H9 (cell line): ENCODE measurements around the gene YBEY. TPM values are rescaled to one million over a fixed set of nuclear protein-coding genes. Genes with fewer than 3 reads are reported as not detected.

Experiments
- DNase-seq: peaks from one replicate; pipeline ENCODE4 v3.0.0-alpha.2; 2017
- H2AFZ ChIP-seq: one replicate; pipeline ENCODE4 v1.6.1; 2013; ENCODE audit warnings: mild to moderate bottlenecking, low read length, control low read depth, moderate library complexity
- H2AK5ac ChIP-seq: 2 replicates; pipeline ENCODE4 v1.6.1; 2013; ENCODE audit warnings: low read length, control low read depth, mixed read lengths; ENCODE audit not compliant: insufficient read length
- H2BK120ac ChIP-seq: one replicate; pipeline ENCODE4 v1.6.1; 2013; ENCODE audit warnings: low read depth, mild to moderate bottlenecking, low read length, control low read depth, inconsistent platforms; ENCODE audit not compliant: poor library complexity, severe bottlenecking
- H2BK12ac ChIP-seq: 2 replicates; pipeline ENCODE4 v1.6.1; 2013; ENCODE audit warnings: low read length, control low read depth, mixed read lengths, low read depth; ENCODE audit not compliant: insufficient read length
- H2BK15ac ChIP-seq: 2 replicates; pipeline ENCODE4 v1.6.1; 2013; ENCODE audit warnings: low read depth, low read length, control low read depth
- H2BK20ac ChIP-seq: one replicate; pipeline ENCODE4 v1.6.1; 2013; ENCODE audit warnings: low read depth, mild to moderate bottlenecking, low read length, control low read depth, inconsistent platforms; ENCODE audit not compliant: poor library complexity, severe bottlenecking
- H2BK5ac ChIP-seq: 2 replicates; pipeline ENCODE4 v1.6.1; 2013; ENCODE audit warnings: low read length, control low read depth, mixed read lengths; ENCODE audit not compliant: insufficient read length
- H3K14ac ChIP-seq: 2 replicates; pipeline ENCODE4 v1.6.1; 2013; ENCODE audit warnings: low read length, control low read depth; ENCODE audit not compliant: insufficient read depth
- H3K18ac ChIP-seq: 2 replicates; pipeline ENCODE4 v1.6.1; 2013; ENCODE audit warnings: low read depth, mild to moderate bottlenecking, mixed read lengths, low read length, control low read depth; ENCODE audit not compliant: insufficient read length
- H3K23ac ChIP-seq: 2 replicates; pipeline ENCODE4 v1.6.1; 2013; ENCODE audit warnings: low read length, control low read depth, mixed read lengths, low read depth; ENCODE audit not compliant: insufficient read length
- H3K23me2 ChIP-seq: 2 replicates; pipeline ENCODE4 v1.6.1; 2013; ENCODE audit warnings: low read depth, mild to moderate bottlenecking, mixed read lengths, low read length, control low read depth; ENCODE audit not compliant: insufficient read length, poor library complexity, severe bottlenecking
- H3K27ac ChIP-seq: 2 replicates; pipeline ENCODE4 v1.5.1; 2013; ENCODE audit warnings: low read length, control low read depth, mixed read lengths, low read depth; ENCODE audit not compliant: insufficient read length
- H3K27me3 ChIP-seq: 2 replicates; pipeline ENCODE4 v1.6.1; 2013; ENCODE audit warnings: low read length, control low read depth, inconsistent platforms; ENCODE audit not compliant: insufficient read depth
- H3K4ac ChIP-seq: 2 replicates; pipeline ENCODE4 v1.6.1; 2013; ENCODE audit warnings: low read depth, mild to moderate bottlenecking, control low read depth, inconsistent platforms, low read length, moderate library complexity
- H3K4me1 ChIP-seq: 2 replicates; pipeline ENCODE4 v1.6.1; 2013; ENCODE audit warnings: low read length, control low read depth, inconsistent platforms; ENCODE audit not compliant: insufficient read depth
- H3K4me2 ChIP-seq: 2 replicates; pipeline ENCODE4 v1.6.1; 2013; ENCODE audit warnings: low read length, control low read depth, mixed read lengths; ENCODE audit not compliant: insufficient read length, insufficient read depth
- H3K56ac ChIP-seq: 2 replicates; pipeline ENCODE4 v1.6.1; 2013; ENCODE audit warnings: low read depth, mild to moderate bottlenecking, mixed read lengths, low read length, control low read depth; ENCODE audit not compliant: insufficient read length
- H3K79me1 ChIP-seq: 2 replicates; pipeline ENCODE4 v1.6.1; 2013; ENCODE audit warnings: low read depth, mild to moderate bottlenecking, moderate library complexity, low read length, control low read depth, inconsistent platforms; ENCODE audit not compliant: insufficient read depth, poor library complexity, severe bottlenecking
- H3K79me2 ChIP-seq: 2 replicates; pipeline ENCODE4 v1.6.1; 2013; ENCODE audit warnings: low read length, control low read depth, inconsistent platforms; ENCODE audit not compliant: insufficient read depth
- H3K9ac ChIP-seq: 2 replicates; pipeline ENCODE4 v1.6.1; 2013; ENCODE audit warnings: low read length, control low read depth, mixed read lengths; ENCODE audit not compliant: insufficient read length; ENCODE audit errors: extremely low read depth
- H3K9me3 ChIP-seq: one replicate; pipeline ENCODE4 v1.6.1; 2013; ENCODE audit warnings: low read depth, low read length, inconsistent platforms; ENCODE audit not compliant: control insufficient read depth
- H3T11ph ChIP-seq: one replicate; pipeline ENCODE4 v1.6.1; 2013; ENCODE audit warnings: mild to moderate bottlenecking, low read length, control low read depth, inconsistent platforms
- H4K20me1 ChIP-seq: one replicate; pipeline ENCODE4 v1.6.1; 2013; ENCODE audit not compliant: control insufficient read depth, insufficient read length, insufficient read depth
- H4K5ac ChIP-seq: 2 replicates; pipeline ENCODE4 v1.6.1; 2013; ENCODE audit warnings: low read depth, mild to moderate bottlenecking, mixed read lengths, low read length, control low read depth; ENCODE audit not compliant: insufficient read length
- H4K8ac ChIP-seq: replicated peaks from 2 replicates; pipeline ENCODE4 v1.6.1; 2013; ENCODE audit warnings: low read length, control low read depth, mixed read lengths, low read depth; ENCODE audit not compliant: insufficient read length
- H4K91ac ChIP-seq: 2 replicates; pipeline ENCODE4 v1.6.1; 2013; ENCODE audit warnings: low read depth, mild to moderate bottlenecking, moderate library complexity, mixed read lengths, low read length, control low read depth; ENCODE audit not compliant: insufficient read length
- H3K27ac Mint-ChIP-seq, 3 experiments: 2 replicates in 2 of 3; 3 replicates in 1 of 3; pipeline ENCODE4 v1.8.0; 2020 to 2021; ENCODE audit warnings: mixed read lengths in 3 of 3, mild to moderate bottlenecking in 1 of 3, moderate library complexity in 1 of 3
- H3K27me3 Mint-ChIP-seq: 2 replicates; pipeline ENCODE4 v1.8.0; 2021; ENCODE audit warnings: low read depth, mild to moderate bottlenecking, moderate library complexity, mixed read lengths
- H3K36me3 Mint-ChIP-seq, 3 experiments: 2 replicates in 2 of 3; 3 replicates in 1 of 3; pipeline ENCODE4 v1.8.0; 2020 to 2021; ENCODE audit warnings: low read depth in 3 of 3, mixed read lengths in 3 of 3; ENCODE audit not compliant: insufficient read depth in 1 of 3
- H3K4me1 Mint-ChIP-seq, 2 experiments: 2 replicates each; pipeline ENCODE4 v1.8.0; 2020; ENCODE audit warnings: mixed read lengths in 2 of 2
- H3K4me3 Mint-ChIP-seq, 2 experiments: 2 replicates in 1 of 2; 3 replicates in 1 of 2; pipeline ENCODE4 v1.8.0; 2020 to 2021; ENCODE audit warnings: mild to moderate bottlenecking in 2 of 2, mixed read lengths in 2 of 2, moderate library complexity in 1 of 2
- H3K9me3 Mint-ChIP-seq, 2 experiments: 2 replicates in 1 of 2; 3 replicates in 1 of 2; pipeline ENCODE4 v1.8.0; 2020; ENCODE audit warnings: mild to moderate bottlenecking in 2 of 2, mixed read lengths in 2 of 2, moderate library complexity in 1 of 2
- CTCF ChIP-seq: fragments of 200-600 bp; sonication (generic); conservative IDR thresholded peaks from 3 replicates; pipeline ENCODE4 v1.8.0; 2021; ENCODE audit warnings: antibody characterized with exemption, mild to moderate bottlenecking
- WGBS: extraction: QIAGEN DNeasy Blood & Tissue Kit; methylation state at CpG from one replicate; pipeline ENCODE4 v1.1.7; 2013; ENCODE audit warnings: missing lambda C conversion rate, low lambda C conversion rate, mixed read lengths; ENCODE audit not compliant: insufficient read length; ENCODE audit errors: extremely low coverage; 5-methylcytosine and 5-hydroxymethylcytosine counted together
- total RNA-seq: library from RNA; stranded (reverse); gene quantifications from 2 replicates; pipeline ENCODE4 v1.2.1, GENCODE V29; 2021

Gene YBEY
- total RNA-seq, 1 experiment from 2014 or later, result 26.2 TPM

DNA sequence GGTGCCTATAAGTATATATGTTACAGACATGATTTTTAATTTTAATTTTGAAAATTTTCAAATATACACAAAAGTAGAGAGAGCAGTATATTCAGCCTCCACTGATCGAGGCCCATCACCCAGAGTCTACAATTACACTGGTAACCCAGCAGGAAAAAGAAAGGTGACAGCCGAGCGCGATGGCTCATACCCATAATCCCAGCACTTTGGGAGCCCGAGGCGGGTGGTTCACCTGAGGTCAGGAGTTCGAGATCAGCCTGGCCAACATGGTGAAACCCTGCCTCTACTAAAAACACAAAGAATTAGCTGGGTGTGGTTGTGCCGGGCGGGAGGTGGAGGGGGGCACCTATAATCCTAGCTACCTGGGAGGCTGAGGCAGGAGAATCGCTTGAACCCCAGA lies 1.4 kb downstream of the YBEY start:
- no CpG with 5 or more reads among the region's 10 CpGs for WGBS
- no peak overlapping the region for H3K4me2 ChIP-seq
- Mint-ChIP-seq H3K4me1 (peaks cover 39 to 49% of the 10 kb centered on the region in 2 experiments), H3K36me3 (peaks cover 34 to 41% (median 40%) of the 10 kb centered on the region in 3 experiments), H3K9me3 (no peaks in the 10 kb centered on the region; a peak in 1 of 5 replicates), H3K27ac (peak overlapping the region in 2 of 3 experiments; percentile 35 to 86; a peak in 5 of 7 replicates), H3K4me3 (peak overlapping the region; percentile 86 to 88), H3K27me3 (no peaks in the 10 kb centered on the region; the same call in 1 of the 2 replicates)
- no peak overlapping the region for H2BK12ac ChIP-seq
- peaks cover 5% of the 10 kb centered on the region for H3K23me2 ChIP-seq
- H2BK5ac ChIP-seq, result no peak overlapping the region
- no peak overlapping the region for H3K18ac ChIP-seq
- no peak overlapping the region for H2BK15ac ChIP-seq
- no peak overlapping the region for H2AK5ac ChIP-seq
- H2AFZ ChIP-seq, result no peak overlapping the region
- no peak overlapping the region for H3K23ac ChIP-seq
- no peaks in the 10 kb centered on the region for H4K20me1 ChIP-seq
- peaks cover 18% of the 10 kb centered on the region; the same call in 1 of the 2 replicates for H3K79me2 ChIP-seq
- no peak overlapping the region for H3K9ac ChIP-seq
- peaks cover 6% of the 10 kb centered on the region; the same call in 1 of the 2 replicates for H3K4me1 ChIP-seq
- DNase-seq, result no peak
- H3K79me1 ChIP-seq, result peaks cover 11% of the 10 kb centered on the region
- H2BK120ac ChIP-seq, result no peak overlapping the region
- H4K8ac ChIP-seq, result no peak overlapping the region
- no peak overlapping the region for H3K14ac ChIP-seq
- no peak overlapping the region for H3K27ac ChIP-seq
- no peaks in the 10 kb centered on the region for H3K9me3 ChIP-seq
- no peak overlapping the region for H4K91ac ChIP-seq
- H3K4ac ChIP-seq, result no peak overlapping the region
- no peak overlapping the region for H3K56ac ChIP-seq
- H3T11ph ChIP-seq, result no peak overlapping the region
- no peak overlapping the region for H4K5ac ChIP-seq
- no peak overlapping the region for H2BK20ac ChIP-seq
- TF ChIP-seq CTCF, result no peak
- no peaks in the 10 kb centered on the region for H3K27me3 ChIP-seq
